WTC11 (cell line): ENCODE data around the gene MEN1.

ENCODE experiments used
- ATF3 ChIP-seq: sonication (generic); formaldehyde crosslinking; conservative IDR thresholded peaks from 2 replicates; pipeline ENCODE4 v1.8.1; 2022; ENCODE audit warnings: mild to moderate bottlenecking, missing genetic modification reagents
- CREB1 ChIP-seq: sonication (generic); formaldehyde crosslinking; IDR thresholded peaks from 2 replicates; pipeline ENCODE4 v1.8.0; 2023; ENCODE audit warnings: mild to moderate bottlenecking, missing genetic modification reagents
- CREM ChIP-seq: sonication (generic); formaldehyde crosslinking; IDR thresholded peaks from 2 replicates; pipeline ENCODE4 v1.8.1; 2022; ENCODE audit warnings: mild to moderate bottlenecking, missing genetic modification reagents, moderate library complexity
- ESRRA ChIP-seq: sonication (generic); formaldehyde crosslinking; IDR thresholded peaks from 2 replicates; pipeline ENCODE4 v1.8.1; 2022; ENCODE audit warnings: mild to moderate bottlenecking, missing genetic modification reagents, borderline replicate concordance
- IRF1 ChIP-seq: sonication (generic); formaldehyde crosslinking; IDR thresholded peaks from 2 replicates; pipeline ENCODE4 v1.8.0; 2023; ENCODE audit warnings: missing genetic modification reagents
- NFATC4 ChIP-seq: fragments of 250-450 bp; sonication (Bioruptor Pico); IDR thresholded peaks from 2 replicates; pipeline ENCODE4 v1.9.0; 2021; ENCODE audit warnings: mild to moderate bottlenecking
- NR2C2 ChIP-seq: sonication (generic); formaldehyde crosslinking; IDR thresholded peaks from 2 replicates; pipeline ENCODE4 v1.8.0; 2022; ENCODE audit warnings: mild to moderate bottlenecking, missing genetic modification reagents
- NR3C1 ChIP-seq: sonication (generic); formaldehyde crosslinking; conservative IDR thresholded peaks from 2 replicates; pipeline ENCODE4 v1.8.1; 2023; ENCODE audit warnings: low read depth, mild to moderate bottlenecking, missing genetic modification reagents
- PRDM15 ChIP-seq: sonication (generic); formaldehyde crosslinking; IDR thresholded peaks from 2 replicates; pipeline ENCODE4 v1.8.0; 2022; ENCODE audit warnings: missing genetic modification reagents
- USF1 ChIP-seq: sonication (generic); formaldehyde crosslinking; IDR thresholded peaks from 2 replicates; pipeline ENCODE4 v1.8.0; 2022; ENCODE audit warnings: mild to moderate bottlenecking, missing genetic modification reagents
- USF2 ChIP-seq: sonication (generic); formaldehyde crosslinking; IDR thresholded peaks from 2 replicates; pipeline ENCODE4 v1.8.1; 2023; ENCODE audit warnings: mild to moderate bottlenecking, missing genetic modification reagents, moderate library complexity
- ZSCAN18 ChIP-seq: fragments of 250-450 bp; sonication (Bioruptor Pico); IDR thresholded peaks from 2 replicates; pipeline ENCODE4 v2.1.2; 2022; ENCODE audit warnings: mild to moderate bottlenecking, moderate library complexity
- TF ChIP-seq, protein P1 (sequence below): fragments of 200-600 bp; IDR thresholded peaks from 2 replicates; pipeline ENCODE4 v1.8.0; 2022; ENCODE audit warnings: antibody characterized with exemption
- TF ChIP-seq, protein P2 (sequence below): sonication (generic); formaldehyde crosslinking; IDR thresholded peaks from 2 replicates; pipeline ENCODE4 v1.8.1; 2023; ENCODE audit warnings: mild to moderate bottlenecking, missing genetic modification reagents

GRCh38 chr11:64831411-64831891, 21.1 kb upstream of the MEN1 start:
- TF ChIP-seq, protein P1, sequence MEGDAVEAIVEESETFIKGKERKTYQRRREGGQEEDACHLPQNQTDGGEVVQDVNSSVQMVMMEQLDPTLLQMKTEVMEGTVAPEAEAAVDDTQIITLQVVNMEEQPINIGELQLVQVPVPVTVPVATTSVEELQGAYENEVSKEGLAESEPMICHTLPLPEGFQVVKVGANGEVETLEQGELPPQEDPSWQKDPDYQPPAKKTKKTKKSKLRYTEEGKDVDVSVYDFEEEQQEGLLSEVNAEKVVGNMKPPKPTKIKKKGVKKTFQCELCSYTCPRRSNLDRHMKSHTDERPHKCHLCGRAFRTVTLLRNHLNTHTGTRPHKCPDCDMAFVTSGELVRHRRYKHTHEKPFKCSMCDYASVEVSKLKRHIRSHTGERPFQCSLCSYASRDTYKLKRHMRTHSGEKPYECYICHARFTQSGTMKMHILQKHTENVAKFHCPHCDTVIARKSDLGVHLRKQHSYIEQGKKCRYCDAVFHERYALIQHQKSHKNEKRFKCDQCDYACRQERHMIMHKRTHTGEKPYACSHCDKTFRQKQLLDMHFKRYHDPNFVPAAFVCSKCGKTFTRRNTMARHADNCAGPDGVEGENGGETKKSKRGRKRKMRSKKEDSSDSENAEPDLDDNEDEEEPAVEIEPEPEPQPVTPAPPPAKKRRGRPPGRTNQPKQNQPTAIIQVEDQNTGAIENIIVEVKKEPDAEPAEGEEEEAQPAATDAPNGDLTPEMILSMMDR, result no peak
- TF ChIP-seq NR3C1 (CRISPR knock-in tag) (no peak), ZSCAN18 (no peak), NFATC4 (CRISPR knock-in tag) (no peak), CREM (CRISPR knock-in tag) (no peak), IRF1 (CRISPR knock-in tag) (no peak), USF1 (CRISPR knock-in tag) (no peak), ESRRA (CRISPR knock-in tag) (no peak), ATF3 (CRISPR knock-in tag) (no peak), USF2 (CRISPR knock-in tag) (no peak), NR2C2 (CRISPR knock-in tag) (no peak), PRDM15 (CRISPR knock-in tag) (no peak), CREB1 (CRISPR knock-in tag) (no peak)
- TF ChIP-seq, protein P2, sequence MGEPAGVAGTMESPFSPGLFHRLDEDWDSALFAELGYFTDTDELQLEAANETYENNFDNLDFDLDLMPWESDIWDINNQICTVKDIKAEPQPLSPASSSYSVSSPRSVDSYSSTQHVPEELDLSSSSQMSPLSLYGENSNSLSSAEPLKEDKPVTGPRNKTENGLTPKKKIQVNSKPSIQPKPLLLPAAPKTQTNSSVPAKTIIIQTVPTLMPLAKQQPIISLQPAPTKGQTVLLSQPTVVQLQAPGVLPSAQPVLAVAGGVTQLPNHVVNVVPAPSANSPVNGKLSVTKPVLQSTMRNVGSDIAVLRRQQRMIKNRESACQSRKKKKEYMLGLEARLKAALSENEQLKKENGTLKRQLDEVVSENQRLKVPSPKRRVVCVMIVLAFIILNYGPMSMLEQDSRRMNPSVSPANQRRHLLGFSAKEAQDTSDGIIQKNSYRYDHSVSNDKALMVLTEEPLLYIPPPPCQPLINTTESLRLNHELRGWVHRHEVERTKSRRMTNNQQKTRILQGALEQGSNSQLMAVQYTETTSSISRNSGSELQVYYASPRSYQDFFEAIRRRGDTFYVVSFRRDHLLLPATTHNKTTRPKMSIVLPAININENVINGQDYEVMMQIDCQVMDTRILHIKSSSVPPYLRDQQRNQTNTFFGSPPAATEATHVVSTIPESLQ (CRISPR knock-in tag), result no peak
